HG03025 (cell line): ENCODE data around the gene EFCAB14.
"Not testable (repeated sequence)": the region's sequence is repeated elsewhere in the genome, so short reads cannot be mapped to it uniquely, and the experiment has no call there.

Experiments used
- ATAC-seq: cut with Tn5 transposase; IDR thresholded peaks from one replicate; pipeline ENCODE4 v1.9.1; 2021; ENCODE audit warnings: mild to moderate bottlenecking, moderate library complexity; ENCODE audit not compliant: unreplicated experiment, low FRiP score

EFCAB14 gene

GRCh38 chr1:46724991-46725735 is 6.2 kb upstream of the EFCAB14 start:
- ATAC-seq = no peak

- ATAC-seq = no peak
Observed at GRCh38 chr1:46723901-46724300, 5.0 kb upstream of the EFCAB14 start.

GRCh38 chr1:46721686-46722205 is 2.8 kb upstream of the EFCAB14 start:
- no peak for ATAC-seq

GRCh38 chr1:46721204-46721603 is 2.3 kb upstream of the EFCAB14 start:
- ATAC-seq = no peak

GRCh38 chr1:46720319-46720718 is 1.4 kb upstream of the EFCAB14 start:
- not testable (repeated sequence) for ATAC-seq

GRCh38 chr1:46719689-46720088 is 775 bp upstream of the EFCAB14 start:
- ATAC-seq = no peak

- no peak for ATAC-seq
Observed at GRCh38 chr1:46718340-46718726, 581 bp downstream of the EFCAB14 start.

- no peak for ATAC-seq
Observed at GRCh38 chr1:46717654-46718053, 1.3 kb downstream of the EFCAB14 start.

- no peak for ATAC-seq
Observed at GRCh38 chr1:46714976-46715375, 3.9 kb downstream of the EFCAB14 start.

- ATAC-seq = no peak
Observed at GRCh38 chr1:46708121-46708520, 10.8 kb downstream of the EFCAB14 start.

- ATAC-seq = no peak
Observed at GRCh38 chr1:46705408-46705807, 13.5 kb downstream of the EFCAB14 start.

- ATAC-seq = no peak
Observed at GRCh38 chr1:46703927-46704641, 14.8 kb downstream of the EFCAB14 start.

- ATAC-seq = no peak
Observed at GRCh38 chr1:46699666-46700065, 19.2 kb downstream of the EFCAB14 start.

- ATAC-seq = no peak
Observed at GRCh38 chr1:46697053-46697452, 21.9 kb downstream of the EFCAB14 start.

GRCh38 chr1:46694676-46695075 is 24.2 kb downstream of the EFCAB14 start:
- ATAC-seq = not testable (repeated sequence)

- ATAC-seq = no peak
Observed at GRCh38 chr1:46692811-46693770, 25.8 kb downstream of the EFCAB14 start.

GRCh38 chr1:46691997-46692790 is 26.7 kb downstream of the EFCAB14 start:
- no peak for ATAC-seq

- no peak for ATAC-seq
Observed at GRCh38 chr1:46690931-46691421, 27.9 kb downstream of the EFCAB14 start.

GRCh38 chr1:46689897-46690296 is 29.0 kb downstream of the EFCAB14 start:
- no peak for ATAC-seq

GRCh38 chr1:46689356-46689755 is 29.6 kb downstream of the EFCAB14 start:
- no peak for ATAC-seq
